Measurements from ENCODE around the gene DEPDC5.

- TF ChIP-seq CTCF (conservative IDR thresholded peaks at IDR 0.05): no peak
- no peak for TF ChIP-seq EZH2 (IDR thresholded peaks at IDR 0.05; ENCODE audit: low read depth)
Observed at GRCh38 chr22:31814942-31815341, 61.1 kb downstream of the DEPDC5 start.

Data from PC-9 (cell line).